ENCODE measurements around the gene TRPM2.
"Not testable (repeated sequence)": the region's sequence is repeated elsewhere in the genome, so short reads cannot be mapped to it uniquely, and the experiment has no call there.

Gene TRPM2

DNA sequence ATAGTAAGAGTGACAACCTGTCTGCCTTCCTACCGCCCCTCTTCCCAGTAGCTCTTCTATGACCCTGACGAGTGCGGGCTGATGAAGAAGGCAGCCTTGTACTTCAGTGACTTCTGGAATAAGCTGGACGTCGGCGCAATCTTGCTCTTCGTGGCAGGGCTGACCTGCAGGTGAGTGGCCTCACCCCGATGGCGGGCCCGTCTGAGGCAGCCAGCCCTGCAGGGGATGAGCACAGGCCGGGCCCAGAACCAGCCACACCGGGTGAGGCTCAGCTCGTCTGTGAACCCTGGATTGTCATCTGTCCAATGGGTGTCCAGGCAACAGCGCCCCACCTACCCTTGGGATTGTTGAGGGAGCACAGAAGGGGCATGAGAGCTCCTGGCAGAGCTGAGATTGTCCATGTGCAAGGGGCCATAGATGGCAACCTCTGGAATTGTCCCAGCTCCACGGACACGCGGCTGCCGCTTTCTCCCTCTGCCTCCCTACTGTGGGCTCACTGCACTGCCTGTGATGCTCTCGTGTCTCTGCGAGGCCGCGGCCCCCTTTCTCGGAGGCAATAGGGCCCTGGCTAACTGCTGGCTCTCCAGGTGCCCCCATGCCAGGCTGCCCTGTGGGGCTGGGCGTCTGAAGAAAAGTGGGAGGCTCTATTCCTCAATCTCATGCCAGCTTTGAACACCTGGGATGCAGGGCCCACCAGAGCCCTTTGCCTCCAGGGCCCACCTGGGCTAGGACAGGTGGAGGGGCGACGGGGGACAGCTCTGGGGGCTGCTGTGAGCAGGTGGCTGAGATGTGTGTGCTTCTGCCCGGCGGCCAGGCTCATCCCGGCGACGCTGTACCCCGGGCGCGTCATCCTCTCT lies 51.9 kb downstream of the TRPM2 start:
- Mint-ChIP-seq H3K4me1 (no peaks in the 10 kb centered on the region), H3K27ac (ENCODE audit: low read depth) (no peak overlapping the region), H3K36me3 (ENCODE audit: insufficient read depth) (no peaks in the 10 kb centered on the region), H3K4me3 (no peak overlapping the region), H3K9me3 (no peaks in the 10 kb centered on the region), H3K27me3 (no peaks in the 10 kb centered on the region)
- ATAC-seq (replicated peaks; ENCODE audit: extremely low read depth, poor library complexity, severe bottlenecking) (no peak), DNase-seq (ENCODE audit: low spot score in 2 of 2) (no peak)

DNA sequence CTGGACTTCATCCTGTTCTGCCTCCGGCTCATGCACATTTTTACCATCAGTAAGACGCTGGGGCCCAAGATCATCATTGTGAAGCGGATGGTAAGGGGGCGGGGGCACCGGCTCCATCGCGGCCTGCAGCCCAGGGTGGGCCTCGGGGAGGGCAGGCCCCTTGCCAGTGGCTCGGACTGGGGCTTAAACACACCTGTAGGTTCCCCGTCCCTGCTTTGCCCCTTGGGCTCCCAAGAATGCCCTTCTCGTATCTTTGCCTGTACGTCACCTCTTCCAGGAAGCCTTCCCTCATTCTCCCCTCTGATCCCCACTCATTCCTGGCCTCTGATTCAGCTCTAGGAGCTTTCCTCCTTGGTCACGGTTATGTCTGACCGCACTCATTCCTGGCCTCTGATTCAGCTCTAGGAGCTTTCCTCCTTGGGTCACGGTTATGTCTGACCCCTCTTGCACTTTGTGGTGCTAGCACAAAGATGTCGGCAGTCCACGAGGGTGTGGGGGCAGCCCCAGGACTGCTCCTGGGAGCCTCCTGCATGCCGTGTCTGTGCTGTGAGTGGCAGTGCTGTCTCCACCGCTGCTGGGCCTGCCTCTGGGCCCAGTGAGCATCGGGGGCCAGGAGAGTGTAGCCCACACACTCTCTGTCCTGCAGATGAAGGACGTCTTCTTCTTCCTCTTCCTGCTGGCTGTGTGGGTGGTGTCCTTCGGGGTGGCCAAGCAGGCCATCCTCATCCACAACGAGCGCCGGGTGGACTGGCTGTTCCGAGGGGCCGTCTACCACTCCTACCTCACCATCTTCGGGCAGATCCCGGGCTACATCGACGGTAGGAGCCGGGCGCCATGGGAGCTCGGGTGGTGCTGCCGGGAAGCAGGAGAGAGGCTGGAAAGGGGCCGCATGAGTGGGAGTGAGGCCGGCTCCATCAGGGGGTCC lies 52.8 kb downstream of the TRPM2 start:
- H3K27me3 Mint-ChIP-seq: no peaks in the 10 kb centered on the region
- DNase-seq (ENCODE audit: low spot score in 2 of 2) (no peak), ATAC-seq (replicated peaks; ENCODE audit: extremely low read depth, poor library complexity, severe bottlenecking) (no peak)
- H3K36me3 Mint-ChIP-seq (ENCODE audit: insufficient read depth): no peaks in the 10 kb centered on the region
- no peak overlapping the region for H3K4me3 Mint-ChIP-seq
- no peaks in the 10 kb centered on the region for H3K9me3 Mint-ChIP-seq
- no peaks in the 10 kb centered on the region for H3K4me1 Mint-ChIP-seq
- H3K27ac Mint-ChIP-seq (ENCODE audit: low read depth): no peak overlapping the region

DNA sequence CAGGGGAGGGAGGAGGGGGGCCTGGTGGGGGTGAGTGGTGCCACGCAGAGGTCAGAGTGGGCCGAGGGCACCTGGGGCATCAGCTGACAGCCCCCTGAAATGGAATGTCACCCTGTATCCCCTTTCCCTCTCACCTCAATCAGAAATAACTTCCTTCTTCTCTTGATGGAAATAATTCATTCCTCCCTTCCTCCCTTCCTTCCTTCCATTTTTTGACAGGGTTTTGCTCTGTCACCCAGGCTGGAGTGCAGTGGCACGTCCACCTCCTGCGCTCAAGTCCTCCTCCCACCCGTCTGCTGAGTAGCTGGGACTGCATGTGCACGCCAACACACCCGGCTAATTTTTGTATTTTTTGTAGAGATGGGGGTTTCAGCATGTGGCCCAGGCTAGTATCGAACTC lies 53.5 kb downstream of the TRPM2 start:
- no peak for ATAC-seq (replicated peaks; ENCODE audit: extremely low read depth, poor library complexity, severe bottlenecking)
- Mint-ChIP-seq H3K36me3 (ENCODE audit: insufficient read depth) (no peaks in the 10 kb centered on the region), H3K4me3 (no peak overlapping the region), H3K27me3 (no peaks in the 10 kb centered on the region), H3K4me1 (no peaks in the 10 kb centered on the region), H3K27ac (ENCODE audit: low read depth) (peak overlapping the region; percentile 94), H3K9me3 (no peaks in the 10 kb centered on the region)
- DNase-seq (ENCODE audit: low spot score in 2 of 2): no peak

DNA sequence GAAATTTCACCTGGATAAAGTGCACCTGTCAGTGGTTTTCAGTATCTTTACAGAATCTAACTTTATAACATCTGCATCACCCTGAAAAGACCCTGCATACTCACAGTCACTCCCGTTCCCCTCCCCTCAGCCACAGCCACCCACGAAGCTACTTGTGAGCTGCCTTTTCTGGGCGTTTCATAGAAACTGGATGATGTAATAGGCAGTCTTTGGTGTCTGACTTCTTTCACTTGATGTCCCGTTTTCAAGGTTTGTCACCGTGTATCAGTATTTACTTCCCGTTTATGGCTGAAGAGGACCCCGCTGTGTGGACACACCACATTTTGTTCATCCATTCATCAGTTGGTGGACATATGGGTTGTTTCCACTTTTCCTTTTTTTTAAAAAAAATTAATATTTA lies 54.1 kb downstream of the TRPM2 start:
- Mint-ChIP-seq H3K4me1 (no peaks in the 10 kb centered on the region), H3K4me3 (no peak overlapping the region), H3K36me3 (ENCODE audit: insufficient read depth) (no peaks in the 10 kb centered on the region), H3K27ac (ENCODE audit: low read depth) (peak overlapping the region; percentile 94), H3K27me3 (no peaks in the 10 kb centered on the region), H3K9me3 (no peaks in the 10 kb centered on the region)
- no peak for DNase-seq (ENCODE audit: low spot score in 2 of 2)
- no peak for ATAC-seq (replicated peaks; ENCODE audit: extremely low read depth, poor library complexity, severe bottlenecking)

DNA sequence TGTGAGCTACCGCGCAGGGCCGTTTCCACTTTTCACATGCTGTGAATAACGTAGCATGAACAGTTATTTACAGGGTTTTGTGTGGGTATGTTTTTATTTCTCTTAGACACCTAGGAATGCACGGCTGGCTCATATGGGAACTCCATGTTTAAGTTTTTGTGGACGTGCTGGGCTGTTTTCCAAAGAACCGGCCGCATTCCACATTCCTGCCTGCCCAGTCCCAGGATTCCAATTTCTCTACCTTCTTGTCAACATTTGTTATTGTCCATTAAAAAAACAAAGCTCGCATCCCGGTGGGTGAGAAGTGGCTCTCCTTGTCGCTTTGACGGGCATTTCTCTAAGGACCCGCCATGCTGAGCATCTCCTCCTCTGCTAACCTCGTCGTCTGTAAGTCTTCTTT lies 54.8 kb downstream of the TRPM2 start:
- no peak for ATAC-seq (replicated peaks; ENCODE audit: extremely low read depth, poor library complexity, severe bottlenecking)
- no peaks in the 10 kb centered on the region for H3K9me3 Mint-ChIP-seq
- H3K36me3 Mint-ChIP-seq (ENCODE audit: insufficient read depth): no peaks in the 10 kb centered on the region
- no peak overlapping the region for H3K4me3 Mint-ChIP-seq
- H3K27me3 Mint-ChIP-seq: no peaks in the 10 kb centered on the region
- peak overlapping the region; percentile 55 for H3K27ac Mint-ChIP-seq (ENCODE audit: low read depth)
- DNase-seq (ENCODE audit: low spot score in 2 of 2): no peak
- H3K4me1 Mint-ChIP-seq: no peaks in the 10 kb centered on the region

DNA sequence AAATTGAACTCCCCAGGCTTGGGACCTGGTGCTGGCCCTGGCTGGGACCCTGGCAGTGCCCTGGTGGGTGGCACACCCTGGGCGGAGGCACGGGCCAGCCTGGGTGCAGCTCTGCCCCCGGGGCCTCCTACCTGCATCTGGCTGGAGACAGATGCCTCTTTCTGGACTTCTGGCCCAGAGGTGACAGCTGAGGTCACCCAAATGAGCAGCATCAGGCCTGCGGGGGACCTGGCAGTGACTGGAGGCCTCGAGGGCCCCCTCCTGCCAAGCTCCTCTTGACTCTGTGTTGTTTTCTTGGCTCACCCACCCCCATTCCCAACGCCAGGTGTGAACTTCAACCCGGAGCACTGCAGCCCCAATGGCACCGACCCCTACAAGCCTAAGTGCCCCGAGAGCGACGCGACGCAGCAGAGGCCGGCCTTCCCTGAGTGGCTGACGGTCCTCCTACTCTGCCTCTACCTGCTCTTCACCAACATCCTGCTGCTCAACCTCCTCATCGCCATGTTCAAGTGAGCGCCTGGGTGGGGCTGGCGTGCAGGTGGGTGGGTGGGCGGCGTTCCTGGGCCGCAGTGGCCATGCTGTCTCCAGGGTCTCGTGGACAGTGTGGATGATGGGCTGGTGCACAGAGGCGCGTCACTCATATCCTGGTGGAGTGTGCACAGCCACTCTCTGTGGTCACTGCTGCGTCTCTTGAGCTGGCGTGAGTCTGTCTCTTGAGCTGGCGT lies 60.3 kb downstream of the TRPM2 start:
- Mint-ChIP-seq H3K27me3 (no peaks in the 10 kb centered on the region), H3K4me1 (no peaks in the 10 kb centered on the region), H3K9me3 (no peaks in the 10 kb centered on the region), H3K36me3 (ENCODE audit: insufficient read depth) (no peaks in the 10 kb centered on the region), H3K4me3 (no peak overlapping the region), H3K27ac (ENCODE audit: low read depth) (no peak overlapping the region)
- DNase-seq (ENCODE audit: low spot score in 2 of 2): no peak
- no peak for ATAC-seq (replicated peaks; ENCODE audit: extremely low read depth, poor library complexity, severe bottlenecking)

DNA sequence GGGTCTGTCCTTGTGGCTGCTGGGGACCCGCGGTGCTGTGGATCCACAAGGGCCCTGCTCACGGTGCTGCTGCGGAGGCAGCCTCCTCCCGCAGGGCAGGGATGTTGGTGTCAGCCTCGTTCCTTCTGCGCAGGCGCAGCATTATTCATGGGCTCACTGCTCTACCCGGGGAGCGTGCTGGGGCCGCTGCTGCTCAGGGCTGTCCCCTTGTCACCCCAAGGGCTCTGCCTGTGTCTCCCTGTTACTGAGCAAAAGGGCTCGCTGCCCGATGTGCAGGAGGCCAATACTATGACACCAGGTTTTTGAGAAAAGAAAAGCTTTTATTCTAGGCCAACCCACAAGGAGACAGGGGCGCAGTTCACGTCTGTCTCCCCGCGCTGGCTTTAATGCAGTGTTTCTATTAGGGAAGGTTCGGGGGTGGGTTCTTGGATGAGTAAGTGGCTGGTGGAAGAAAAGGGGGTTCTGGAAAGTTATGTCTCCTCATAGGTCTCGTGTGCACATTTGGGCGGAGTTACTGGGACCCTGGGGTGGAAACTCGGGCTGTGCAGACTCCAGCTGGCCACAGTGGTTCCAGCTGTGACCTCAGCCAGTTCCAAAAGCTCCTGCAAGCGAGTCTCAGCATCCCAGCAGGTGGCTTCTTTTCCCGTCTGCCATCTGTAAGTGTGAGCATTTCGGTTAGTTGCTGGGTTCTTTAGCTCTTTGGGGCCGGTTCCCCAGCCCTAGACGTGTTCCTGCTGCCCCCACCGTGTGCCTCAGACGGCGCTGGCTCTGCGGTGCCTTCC lies 61.1 kb downstream of the TRPM2 start:
- Mint-ChIP-seq H3K9me3 (no peaks in the 10 kb centered on the region), H3K27me3 (no peaks in the 10 kb centered on the region), H3K27ac (ENCODE audit: low read depth) (no peak overlapping the region), H3K4me1 (no peaks in the 10 kb centered on the region), H3K36me3 (ENCODE audit: insufficient read depth) (peaks cover 1% of the 10 kb centered on the region), H3K4me3 (no peak overlapping the region)
- DNase-seq (ENCODE audit: low spot score in 2 of 2): no peak
- ATAC-seq (replicated peaks; ENCODE audit: extremely low read depth, poor library complexity, severe bottlenecking): no peak

DNA sequence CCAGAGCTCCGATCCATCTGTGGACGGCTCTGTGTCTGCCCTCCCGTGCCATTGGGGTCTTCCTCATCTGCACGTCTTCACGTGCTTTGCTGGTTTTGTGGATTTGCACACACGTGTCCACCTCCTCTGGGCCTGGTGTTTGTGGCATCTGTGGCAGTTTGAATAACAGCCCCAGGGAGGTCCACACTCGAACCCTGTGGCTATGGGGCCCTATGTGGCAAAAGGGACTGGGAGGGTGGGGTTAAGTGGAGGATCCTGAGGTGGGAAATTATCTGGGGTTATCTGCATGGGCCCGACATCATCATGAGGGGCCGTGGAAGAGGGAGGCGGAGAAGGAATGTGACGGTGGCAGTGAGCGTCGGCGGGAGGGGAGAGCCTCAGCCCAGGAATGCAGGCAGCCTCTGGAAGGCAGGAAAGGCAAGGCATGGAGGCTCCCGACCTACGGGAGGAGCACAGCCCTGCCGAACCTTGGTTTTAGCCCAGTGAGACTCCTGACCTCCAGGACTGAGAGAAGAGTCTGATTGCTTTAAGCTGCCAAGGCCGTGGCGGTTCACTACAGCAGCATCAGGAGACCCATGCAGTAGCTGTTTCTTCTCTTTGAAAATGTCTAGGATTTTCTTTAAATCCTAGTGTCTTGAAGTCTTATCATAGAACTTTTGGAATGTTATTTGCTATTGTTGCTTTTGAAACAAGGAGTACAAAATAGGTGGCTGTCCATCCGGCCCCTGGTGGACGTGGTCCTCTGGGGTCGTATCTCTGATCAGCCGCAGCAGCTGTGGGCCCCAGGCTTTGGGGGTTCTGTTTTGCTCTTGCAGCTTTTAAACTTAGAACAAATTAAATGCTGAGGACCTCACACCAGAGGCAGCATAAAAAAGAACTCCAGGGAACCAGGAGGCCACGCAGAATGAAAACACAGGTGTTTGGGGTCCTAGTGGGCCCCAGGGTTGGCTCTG lies 61.9 kb downstream of the TRPM2 start:
- Mint-ChIP-seq H3K4me3 (no peak overlapping the region), H3K36me3 (ENCODE audit: insufficient read depth) (peaks cover 1% of the 10 kb centered on the region), H3K27ac (ENCODE audit: low read depth) (no peak overlapping the region), H3K4me1 (no peaks in the 10 kb centered on the region), H3K27me3 (no peaks in the 10 kb centered on the region), H3K9me3 (no peaks in the 10 kb centered on the region)
- no peak for DNase-seq (ENCODE audit: low spot score in 2 of 2)
- no peak for ATAC-seq (replicated peaks; ENCODE audit: extremely low read depth, poor library complexity, severe bottlenecking)

DNA sequence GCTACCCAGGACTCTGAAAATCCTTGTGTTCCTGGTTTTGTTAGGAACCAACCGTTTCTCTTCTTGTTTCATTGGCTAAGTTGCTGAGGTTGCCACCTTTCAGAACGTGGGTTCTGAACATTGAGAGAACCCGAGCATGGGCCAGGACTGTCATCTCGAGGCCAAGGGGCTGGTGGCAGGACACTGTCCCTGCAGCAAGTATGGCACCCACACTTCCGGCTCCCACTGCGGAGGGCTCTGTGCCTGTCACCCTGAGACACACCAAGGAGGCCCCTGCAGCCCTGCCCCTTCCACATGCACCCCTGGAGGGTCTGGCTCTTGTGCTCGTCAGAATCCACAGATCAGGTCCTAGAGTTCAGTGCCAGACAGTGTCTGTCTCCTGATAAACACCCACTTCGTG lies 62.8 kb downstream of the TRPM2 start:
- Mint-ChIP-seq H3K27ac (ENCODE audit: low read depth) (no peak overlapping the region), H3K9me3 (no peaks in the 10 kb centered on the region), H3K4me1 (no peaks in the 10 kb centered on the region), H3K4me3 (no peak overlapping the region), H3K27me3 (no peaks in the 10 kb centered on the region), H3K36me3 (ENCODE audit: insufficient read depth) (peaks cover 1% of the 10 kb centered on the region)
- ATAC-seq (replicated peaks; ENCODE audit: extremely low read depth, poor library complexity, severe bottlenecking) (no peak), DNase-seq (ENCODE audit: low spot score in 2 of 2) (no peak)

DNA sequence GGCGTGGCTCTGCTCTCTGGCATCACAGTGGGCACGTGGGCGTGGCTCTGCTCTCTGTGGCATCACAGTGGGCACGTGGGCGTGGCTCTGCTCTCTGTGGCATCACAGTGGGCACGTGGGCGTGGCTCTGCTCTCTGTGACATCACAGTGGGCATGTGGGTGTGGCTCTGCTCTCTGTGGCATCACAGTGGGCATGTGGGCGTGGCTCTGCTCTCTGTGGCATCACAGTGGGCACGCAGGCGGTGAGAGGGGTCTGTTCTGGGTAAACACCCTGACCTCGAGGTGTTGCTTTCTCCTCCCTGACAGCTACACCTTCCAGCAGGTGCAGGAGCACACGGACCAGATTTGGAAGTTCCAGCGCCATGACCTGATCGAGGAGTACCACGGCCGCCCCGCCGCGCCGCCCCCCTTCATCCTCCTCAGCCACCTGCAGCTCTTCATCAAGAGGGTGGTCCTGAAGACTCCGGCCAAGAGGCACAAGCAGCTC lies 64.2 kb downstream of the TRPM2 start:
- not testable (repeated sequence) for ATAC-seq (replicated peaks; ENCODE audit: extremely low read depth, poor library complexity, severe bottlenecking); H3K36me3 Mint-ChIP-seq (ENCODE audit: insufficient read depth); H3K4me1 Mint-ChIP-seq; H3K9me3 Mint-ChIP-seq; H3K27ac Mint-ChIP-seq (ENCODE audit: low read depth); DNase-seq (ENCODE audit: low spot score in 2 of 2); H3K4me3 Mint-ChIP-seq; H3K27me3 Mint-ChIP-seq
